ENCODE measurements around the gene ANXA6.

Gene ANXA6

DNA sequence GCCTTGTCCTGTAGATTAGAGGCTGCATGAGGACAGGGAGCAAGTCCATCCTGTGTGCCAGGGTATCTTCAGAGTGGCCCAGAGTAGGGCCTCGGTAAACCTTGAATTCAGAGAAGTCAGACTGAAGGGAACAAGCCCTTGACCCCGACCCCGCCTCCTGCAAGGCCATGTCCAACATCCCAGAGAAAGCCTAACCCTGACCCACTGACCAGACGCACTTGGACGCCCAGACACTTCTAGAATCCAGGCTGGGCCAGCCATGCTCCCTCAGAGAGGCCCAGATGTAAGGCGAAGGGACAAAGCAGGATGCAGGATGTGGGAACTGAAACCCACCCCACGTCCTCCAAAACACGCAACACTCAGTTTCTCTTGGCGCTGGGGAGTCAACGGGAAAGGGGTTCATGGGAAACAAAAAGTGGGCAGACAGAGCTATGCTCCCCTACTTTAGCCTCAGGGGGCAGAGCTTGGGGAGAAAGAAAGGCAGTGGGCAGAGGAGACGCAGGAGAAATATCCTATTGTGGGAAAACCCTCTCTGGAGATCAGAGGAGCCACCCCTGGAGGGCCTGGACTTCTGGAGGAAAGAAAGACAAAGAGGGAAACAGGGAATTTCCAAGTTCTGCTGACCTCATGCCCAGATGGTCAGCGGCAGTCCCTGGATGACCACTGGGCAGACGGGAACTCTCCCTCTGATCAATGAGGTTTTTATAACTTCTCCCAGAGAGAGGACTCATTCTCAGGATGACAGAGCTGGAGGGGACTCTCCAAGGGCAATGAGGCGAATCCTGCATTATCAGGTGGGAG is 89.7 kb downstream of the ANXA6 start:
- in situ Hi-C loops (cut with MboI; ENCODE audit: low sequenced_read_pairs), result no loop called here

DNA sequence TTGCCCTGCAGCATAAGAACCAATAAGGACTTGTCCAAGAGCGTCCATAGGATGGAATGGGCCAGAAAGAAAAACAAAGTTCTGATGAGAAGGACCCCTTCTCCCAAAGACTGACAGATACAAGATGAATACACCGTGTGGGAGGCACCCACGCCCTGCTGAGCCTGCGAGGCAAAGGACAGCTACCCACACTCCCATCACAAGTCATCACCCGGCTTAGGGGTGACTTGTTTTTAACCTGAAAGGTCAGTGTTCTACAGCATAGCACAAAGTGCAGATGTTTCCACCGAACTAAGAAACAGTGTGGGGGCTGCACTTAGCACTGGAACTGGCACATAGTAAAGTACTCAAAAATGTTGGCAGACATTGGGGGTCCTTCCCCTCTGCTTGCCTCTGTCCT is 90.7 kb downstream of the ANXA6 start:
- in situ Hi-C loops (cut with MboI; ENCODE audit: low sequenced_read_pairs), result no loop called here

DNA sequence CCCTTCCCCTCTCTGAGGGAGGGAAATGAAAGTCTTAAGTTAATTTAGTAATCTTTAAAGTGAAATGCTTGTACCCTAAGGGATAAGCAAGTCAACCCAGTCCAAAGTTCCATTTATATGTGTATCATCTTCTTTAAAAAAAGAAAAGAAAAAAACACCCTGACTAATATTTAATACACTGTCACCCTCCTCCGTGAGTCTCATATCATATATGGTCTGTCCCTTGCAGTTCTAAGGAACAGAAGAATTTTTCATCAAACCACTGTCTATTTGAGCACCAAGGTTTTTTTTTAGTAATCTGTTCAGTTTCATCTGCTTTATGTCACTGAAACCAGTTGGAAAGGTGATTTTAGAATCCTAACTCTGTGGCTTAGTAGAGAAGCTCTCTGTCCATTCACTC is 92.0 kb downstream of the ANXA6 start:
- in situ Hi-C loops (cut with MboI; ENCODE audit: low sequenced_read_pairs), result no loop called here

DNA sequence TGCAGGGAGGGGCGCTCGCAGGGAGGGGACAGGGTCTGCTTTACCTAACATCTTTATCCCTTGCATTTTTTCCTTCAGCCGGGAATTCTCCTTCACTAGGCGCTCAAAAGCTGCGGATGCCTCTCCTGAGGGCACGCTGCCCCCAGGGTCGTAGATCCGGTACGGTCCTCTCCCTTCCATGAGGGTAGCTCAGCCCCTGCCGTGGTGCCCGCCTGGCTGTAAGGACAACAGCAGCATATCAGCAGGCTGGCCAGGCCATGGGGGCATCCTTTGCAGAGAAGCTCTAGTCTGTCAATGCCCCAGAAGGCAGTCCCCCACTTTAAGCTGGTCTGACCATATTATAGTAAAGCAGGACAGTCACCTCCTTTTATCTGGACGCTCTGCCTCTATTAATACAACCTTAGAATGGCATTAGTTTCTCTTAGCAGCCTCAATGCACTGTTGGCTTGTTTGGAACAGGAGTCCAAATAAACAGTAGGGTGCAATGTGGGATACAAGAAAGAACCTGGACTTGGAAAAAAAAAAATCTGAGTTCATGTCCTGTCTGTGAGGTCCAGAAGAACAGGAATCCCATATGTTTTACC is 92.6 kb downstream of the ANXA6 start:
- in situ Hi-C loops (cut with MboI; ENCODE audit: low sequenced_read_pairs), result no loop called here

DNA sequence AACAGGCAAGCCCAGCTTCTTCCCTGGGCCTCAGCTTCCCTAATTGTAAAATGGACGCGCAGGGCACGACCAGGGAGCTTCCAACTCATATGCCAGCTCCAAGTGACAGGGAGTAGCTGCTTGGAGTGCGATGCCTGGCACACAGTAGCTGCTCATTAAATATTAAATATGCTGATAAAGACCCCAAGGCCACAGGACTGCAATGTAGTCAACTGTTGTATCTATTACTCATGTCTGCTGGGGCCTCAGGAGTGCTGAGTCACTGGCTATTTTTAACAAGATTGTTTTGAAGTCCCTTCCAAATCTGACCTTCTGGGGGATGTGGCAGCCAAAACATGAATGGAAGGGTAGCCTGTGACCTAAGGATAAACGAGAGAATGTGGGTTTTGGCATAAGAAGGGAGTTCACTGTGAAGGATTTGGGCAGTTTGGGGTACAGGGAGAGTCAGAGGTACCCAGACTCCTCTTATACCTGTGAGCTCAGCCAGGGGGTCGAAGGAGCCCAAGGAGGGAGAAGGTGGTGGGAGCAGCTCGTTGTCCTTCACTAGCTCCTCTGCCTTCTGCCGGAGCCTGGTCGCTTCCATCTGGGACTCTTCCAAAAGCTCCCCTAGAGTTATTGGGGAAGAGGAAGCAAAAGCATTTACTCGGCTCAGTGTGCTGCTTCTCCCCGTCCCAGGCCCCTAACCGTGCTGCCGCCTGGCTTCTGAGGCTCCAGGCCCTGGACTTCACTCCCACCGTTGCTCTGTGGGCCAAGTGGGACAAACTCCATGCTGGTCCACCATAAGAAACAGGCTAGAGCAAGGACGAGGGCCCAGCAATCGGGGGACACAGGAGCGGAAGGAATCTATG is 94.2 kb downstream of the ANXA6 start:
- in situ Hi-C loops (cut with MboI; ENCODE audit: low sequenced_read_pairs), result no loop called here

DNA sequence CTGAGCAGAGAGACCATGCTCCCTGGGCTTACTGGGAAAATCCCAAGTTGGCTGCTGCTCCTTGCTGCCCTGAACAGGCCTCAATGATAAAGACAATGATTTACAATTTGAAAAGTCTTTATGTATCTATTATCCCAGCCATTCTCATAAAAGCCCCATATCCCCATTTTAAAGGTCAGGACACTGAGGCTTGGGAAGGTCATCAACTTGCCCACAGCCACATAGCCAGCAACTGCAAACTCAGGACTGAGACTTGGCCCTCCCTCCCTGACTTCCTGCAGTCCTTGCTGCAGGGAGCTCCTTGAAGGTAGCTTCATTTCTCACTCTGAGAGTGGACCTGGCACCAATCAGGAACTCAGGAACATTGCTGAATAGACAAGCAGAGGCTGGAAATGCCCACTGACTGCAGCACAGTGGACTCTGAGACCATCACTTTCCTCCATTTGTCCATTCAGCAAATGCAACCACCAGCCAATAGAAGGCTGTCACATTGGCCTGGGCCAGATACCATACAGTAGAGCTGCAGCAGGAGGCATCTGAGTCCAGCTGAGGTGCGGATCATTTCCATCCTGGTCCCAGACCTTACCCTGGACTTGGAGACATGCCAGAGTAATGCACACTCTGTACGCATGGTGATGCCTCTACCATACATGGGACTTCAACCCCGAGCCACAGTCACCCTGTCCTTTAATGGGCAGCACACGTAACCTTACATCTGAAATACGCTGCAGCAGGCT is 95.0 kb downstream of the ANXA6 start:
- in situ Hi-C loops (cut with MboI; ENCODE audit: low sequenced_read_pairs), result no loop called here

DNA sequence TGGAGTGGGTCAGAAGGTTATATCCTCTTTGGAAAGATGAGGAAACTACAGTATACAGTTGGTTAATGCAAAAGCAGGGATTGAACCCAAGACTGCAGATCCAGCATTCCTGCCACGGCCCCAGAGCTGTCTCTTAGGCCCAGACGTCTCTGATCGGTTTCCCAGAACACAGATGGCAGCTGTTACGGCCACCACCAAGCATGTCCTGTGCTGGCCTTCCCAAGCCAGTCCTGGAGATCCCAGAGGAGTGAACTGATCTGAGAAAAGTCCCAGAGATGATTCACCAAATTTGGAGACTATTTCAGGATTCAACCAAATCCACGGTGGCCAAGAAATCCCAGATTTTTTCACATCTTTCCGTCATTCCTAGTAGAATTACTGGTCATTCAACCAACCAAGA is 96.8 kb downstream of the ANXA6 start:
- in situ Hi-C loops (cut with MboI; ENCODE audit: low sequenced_read_pairs), result no loop called here

DNA sequence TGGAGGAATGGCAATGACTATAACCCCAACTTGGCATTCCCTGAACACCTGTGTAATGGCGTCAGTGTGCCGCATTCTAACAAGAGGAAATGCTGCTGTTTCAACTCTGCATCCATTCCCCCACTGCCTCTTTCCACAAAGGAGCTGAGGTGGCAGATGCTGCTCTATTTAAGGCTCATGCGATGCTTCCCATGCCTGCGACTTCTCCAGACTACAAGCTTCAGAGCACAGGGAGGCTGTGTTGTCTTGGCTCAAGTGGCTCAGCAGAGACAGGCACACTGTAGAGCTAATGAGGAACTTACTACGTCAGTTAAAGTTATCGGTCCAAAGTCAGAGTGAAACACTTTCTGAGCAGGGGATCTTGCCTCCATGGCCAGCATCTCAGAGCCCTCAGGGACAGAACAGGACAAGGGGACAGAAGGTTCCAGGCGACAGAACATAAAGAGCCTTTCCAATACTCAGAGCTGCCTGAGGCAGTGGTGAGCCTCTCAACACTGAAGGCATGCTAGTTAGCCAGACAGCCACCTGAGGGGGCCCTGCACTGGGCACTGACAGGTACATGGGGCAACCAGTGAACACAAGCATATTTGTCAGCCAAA is 98.6 kb downstream of the ANXA6 start:
- in situ Hi-C loops (cut with MboI; ENCODE audit: low sequenced_read_pairs), result no loop called here

DNA sequence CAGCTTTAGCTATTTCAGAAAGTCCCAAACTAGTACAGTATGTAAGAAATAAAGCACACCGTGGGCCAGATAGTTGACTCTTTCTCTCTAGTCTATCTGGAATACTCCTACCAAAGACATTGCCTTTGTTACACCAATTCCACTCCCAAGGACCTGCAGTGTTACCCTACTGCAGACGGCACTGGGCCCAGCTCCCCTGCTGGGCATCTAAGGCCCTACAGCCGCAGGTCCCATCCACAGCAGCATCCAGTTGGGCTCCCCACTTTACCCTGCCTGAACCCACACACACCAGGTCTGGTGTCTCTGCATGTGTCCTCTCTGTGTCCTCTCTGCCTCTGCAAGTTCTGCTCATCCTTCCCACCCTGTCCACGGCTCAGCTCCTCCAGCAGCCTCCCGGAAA is 99.3 kb downstream of the ANXA6 start:
- in situ Hi-C loops (cut with MboI; ENCODE audit: low sequenced_read_pairs), result no loop called here

DNA sequence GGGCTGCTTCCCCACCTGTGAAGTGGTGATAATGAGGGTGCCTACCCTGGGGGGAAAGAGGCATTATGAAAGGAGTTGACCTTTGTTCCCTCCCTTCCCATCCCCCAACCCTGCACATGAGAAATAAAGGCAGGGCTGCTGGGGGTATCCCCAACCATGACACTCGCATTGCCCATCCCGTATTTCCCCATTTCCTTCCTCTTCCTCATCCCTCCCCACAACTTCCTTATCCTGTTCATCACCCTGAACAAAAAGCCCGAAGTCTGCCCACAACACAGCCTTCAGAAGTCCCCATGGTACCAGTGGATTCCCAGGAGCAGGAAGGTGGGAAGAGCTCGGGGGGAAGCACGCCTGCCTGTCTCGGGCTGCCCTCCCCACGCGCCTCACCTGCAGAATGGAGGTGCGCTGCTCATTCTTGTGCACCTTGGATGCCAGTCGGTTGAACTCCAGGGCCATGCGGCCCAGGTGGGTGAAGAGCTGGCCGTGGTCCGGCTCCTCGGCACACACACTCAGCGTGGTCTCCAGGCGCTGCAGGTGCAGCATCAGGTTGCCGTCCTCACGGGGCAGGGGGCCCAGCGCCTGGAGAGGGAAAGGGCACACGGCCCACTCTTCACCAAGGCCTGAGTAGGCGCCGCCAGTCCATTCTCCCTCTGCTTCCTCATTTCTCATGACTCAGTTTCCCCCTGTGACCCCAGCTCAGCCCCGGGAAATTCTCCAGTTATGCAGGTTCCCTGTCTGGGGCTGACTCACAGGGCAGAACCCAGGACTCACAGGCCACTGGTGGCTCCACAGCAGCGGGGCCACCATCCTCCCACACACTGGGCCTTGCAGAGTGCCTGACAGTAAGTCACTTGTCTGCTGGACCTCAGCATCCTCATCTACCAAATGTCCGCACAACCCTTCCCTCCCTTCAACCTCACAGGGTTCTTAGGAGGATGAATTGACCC is 100.9 kb downstream of the ANXA6 start:
- in situ Hi-C loops (cut with MboI; ENCODE audit: low sequenced_read_pairs), result no loop called here

DNA sequence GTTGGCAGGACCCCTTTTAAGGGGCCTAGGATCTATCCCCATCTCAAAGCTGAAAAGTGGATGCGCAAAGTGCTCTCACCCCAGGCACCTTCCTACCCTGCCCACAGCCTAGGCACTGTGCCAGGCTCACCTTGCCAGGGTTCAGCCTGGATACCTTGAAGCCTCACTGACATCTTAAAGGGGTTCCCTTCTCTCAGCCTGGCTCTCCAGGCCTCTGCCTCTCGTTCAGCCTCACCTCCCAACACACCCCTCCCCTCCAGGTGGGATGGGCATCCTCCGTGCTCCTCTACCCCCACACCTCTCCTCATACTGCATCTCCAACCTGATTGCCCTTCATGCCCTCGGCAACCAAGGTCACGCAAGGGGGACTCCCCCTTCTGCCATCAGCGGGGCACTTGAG is 102.2 kb downstream of the ANXA6 start:
- in situ Hi-C loops (cut with MboI; ENCODE audit: low sequenced_read_pairs), result no loop called here

DNA sequence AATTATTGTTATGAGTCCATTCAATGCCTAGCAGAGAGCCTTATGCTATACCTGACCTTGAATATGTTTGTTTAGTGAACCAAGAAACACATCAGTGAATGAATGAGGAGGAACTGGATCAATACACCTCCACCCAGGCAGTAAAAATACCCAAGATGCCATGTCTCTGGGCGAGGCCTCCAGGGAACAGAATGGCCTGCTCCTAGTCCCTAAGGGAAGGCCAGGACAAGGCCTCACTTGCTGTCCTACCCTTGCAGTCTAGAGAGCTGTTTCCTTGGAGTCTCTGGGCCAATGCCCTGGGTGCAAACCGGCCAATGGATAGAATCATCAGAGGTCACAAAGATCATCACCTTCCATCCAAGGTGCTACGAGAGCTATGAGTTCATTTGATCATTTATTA is 102.9 kb downstream of the ANXA6 start:
- in situ Hi-C loops (cut with MboI; ENCODE audit: low sequenced_read_pairs), result no loop called here

DNA sequence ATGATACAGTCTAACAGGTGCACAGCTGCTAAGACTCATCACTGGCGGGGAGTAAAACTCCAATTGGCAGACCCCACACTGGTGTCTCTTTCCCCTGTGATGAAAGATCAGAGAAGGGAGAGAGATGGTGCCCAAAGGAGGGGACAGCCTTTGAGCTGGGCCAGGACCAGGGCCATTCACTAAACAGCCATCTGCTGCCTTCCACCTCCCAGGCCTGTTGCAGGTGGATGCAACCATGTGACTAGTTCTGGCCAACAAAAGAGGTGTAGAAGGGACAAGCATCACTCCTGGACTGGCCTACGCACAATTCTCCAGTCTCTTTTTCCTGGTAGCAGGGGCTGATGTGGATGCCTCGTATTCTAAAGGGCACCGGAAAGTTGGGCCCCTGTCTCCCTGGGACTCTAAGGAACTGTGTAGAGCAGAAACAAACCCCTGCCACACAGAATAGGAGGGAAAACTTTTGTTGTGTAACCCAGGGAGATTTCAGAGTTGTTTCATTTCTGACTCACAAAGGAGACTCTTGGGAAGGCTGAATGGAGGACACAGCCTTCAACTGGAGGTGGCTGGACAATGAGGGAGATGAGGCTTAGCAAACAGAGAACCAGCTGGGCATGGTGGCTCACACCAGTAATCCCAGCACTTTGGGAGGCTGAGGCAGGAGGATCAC is 103.7 kb downstream of the ANXA6 start:
- in situ Hi-C loops (cut with MboI; ENCODE audit: low sequenced_read_pairs), result no loop called here

DNA sequence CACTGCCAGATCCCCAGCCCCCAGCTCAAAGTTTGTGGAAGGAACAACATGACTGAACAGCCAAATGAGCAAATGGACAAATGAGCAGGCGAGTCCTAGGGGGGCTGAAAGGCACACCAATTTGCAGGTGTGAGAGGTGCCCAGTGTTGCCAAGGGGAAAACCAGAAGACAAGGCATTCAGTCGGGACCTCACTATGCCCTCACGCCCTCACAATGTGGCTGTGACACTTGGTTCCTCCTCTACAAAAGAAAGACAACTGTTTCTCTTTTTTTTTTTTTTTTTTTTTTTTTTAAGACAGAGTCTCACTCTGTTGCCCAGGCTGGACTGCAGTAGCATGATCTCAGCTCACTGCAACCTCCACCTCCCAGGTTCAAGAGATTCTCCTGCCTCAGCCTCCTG is 104.7 kb downstream of the ANXA6 start:
- in situ Hi-C loops (cut with MboI; ENCODE audit: low sequenced_read_pairs), result no loop called here

DNA sequence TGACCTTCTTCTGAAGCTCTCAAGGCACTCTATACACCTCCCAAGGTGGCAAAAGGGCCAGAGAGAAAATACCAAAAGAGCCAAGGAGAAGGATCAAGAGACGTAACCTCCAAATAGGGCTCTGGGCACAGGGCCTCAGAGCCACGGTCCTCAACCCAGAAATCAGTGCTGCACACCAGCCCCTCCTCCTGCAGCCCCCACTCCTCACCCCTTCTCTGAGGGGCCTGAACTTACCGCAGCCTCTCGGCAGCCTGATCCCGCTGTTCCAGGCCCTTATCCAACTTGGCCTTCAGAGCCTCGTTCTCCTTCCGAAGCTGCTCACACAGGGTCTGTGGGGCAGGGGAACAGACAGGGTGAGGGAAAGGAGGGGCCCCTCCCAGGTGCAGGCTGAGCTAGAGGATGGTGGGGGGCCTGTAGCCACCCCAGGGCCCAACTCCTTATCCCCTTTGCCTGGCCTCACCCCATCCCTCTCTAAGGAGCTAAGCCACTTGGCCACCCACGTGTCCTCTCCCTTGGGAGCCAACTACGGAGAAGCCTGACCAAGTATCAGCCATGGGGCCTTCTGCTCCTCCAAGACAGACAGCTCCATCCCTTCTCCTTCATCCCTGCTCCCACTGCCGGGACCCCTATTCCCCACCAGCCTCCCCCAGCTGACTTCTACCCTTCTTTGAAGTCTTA is 105.5 kb downstream of the ANXA6 start:
- in situ Hi-C loops (cut with MboI; ENCODE audit: low sequenced_read_pairs), result no loop called here

DNA sequence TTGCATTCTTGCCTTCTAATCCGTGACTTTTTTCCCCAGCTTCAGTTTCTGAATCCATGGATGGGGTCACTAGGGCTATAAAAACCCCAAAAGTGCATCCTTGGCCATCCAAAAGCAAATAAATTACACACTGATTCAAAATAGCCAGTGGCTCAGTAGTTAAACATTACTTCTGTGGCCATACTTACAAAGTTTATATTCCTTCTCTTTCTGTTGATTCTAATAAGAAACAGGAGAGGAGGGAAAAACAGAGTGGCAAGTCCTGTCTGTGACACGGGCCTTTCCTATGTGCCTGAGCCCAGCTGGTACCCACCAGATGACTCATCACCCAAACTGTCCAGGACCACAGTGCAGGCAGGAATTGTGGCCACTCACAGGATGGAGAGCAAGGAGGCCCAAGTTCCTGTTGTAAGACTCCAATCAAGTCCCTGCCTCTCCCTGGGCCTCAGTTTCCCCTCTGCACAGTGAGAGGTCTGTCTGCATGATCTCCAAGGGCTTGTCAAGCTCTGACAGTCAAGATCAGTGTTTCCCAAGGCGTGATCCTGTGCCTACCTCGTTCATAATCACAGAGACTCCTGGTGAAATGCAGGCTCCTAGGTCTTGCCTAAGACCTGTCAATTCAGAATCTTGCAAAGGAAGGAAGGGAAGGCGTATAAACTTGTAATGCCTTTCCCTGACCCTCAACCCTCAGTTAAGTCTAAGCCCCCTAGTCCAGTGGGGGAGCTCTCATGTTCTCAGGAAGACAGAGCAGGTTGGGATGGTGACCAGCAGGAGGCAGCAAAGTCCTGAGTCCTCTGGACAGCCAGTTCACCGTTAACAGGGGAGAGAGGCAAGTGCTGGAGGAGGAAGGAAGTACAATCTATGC is 106.3 kb downstream of the ANXA6 start:
- in situ Hi-C loops (cut with MboI; ENCODE audit: low sequenced_read_pairs), result no loop called here

Measured in hTERT RPE-1 (cell line).